B cell (primary cell): Measurements from ENCODE around the gene LIMS2. TPM values are rescaled to one million over a fixed set of nuclear protein-coding genes. Genes with fewer than 3 reads are reported as not detected.

Source experiments
- ATAC-seq: fragments of 200-7000 bp; cut with Tn5 transposase; one replicate; pipeline ENCODE4 v1.10.0; 2021; ENCODE audit warnings: low read depth, mild to moderate bottlenecking, moderate number of reproducible peaks, moderate library complexity
- CTCF ChIA-PET: fragments of 350-600 bp; sonication (Branson Sonifier 250); formaldehyde crosslinking; loops from one replicate; lab custom pipeline; 2021; ENCODE audit warnings: antibody characterized with exemption, inconsistent platforms; lab: Charles Lee
- POLR2A ChIA-PET: fragments of 350-600 bp; sonication (Branson Sonifier 250); formaldehyde crosslinking; loops from one replicate; lab custom pipeline; 2021; ENCODE audit warnings: antibody characterized with exemption; lab: Charles Lee
- DNase-seq: peaks from one replicate; pipeline ENCODE4 v3.0.0; 2013
- H2AFZ ChIP-seq: 2 replicates; pipeline ENCODE4 v1.6.1; 2012; ENCODE audit warnings: mild to moderate bottlenecking, low read depth, low read length; ENCODE audit not compliant: insufficient read depth, poor library complexity, severe bottlenecking
- H3K27ac ChIP-seq, 2 donors: 1 replicate in 1 of 2; 2 replicates in 1 of 2; pipeline ENCODE4 v1.5.1; 2012 to 2013; ENCODE audit warnings: low read length in 2 of 2, mild to moderate bottlenecking in 2 of 2, moderate library complexity in 1 of 2
- H3K27me3 ChIP-seq, 4 experiments: fragments of 200-600 bp in 1 of 4; sonication (generic) in 1 of 4; replicated peaks in 1 of 4; 1 replicate in 2 of 4; 2 replicates in 2 of 4; pipeline versions ENCODE4 v1.6.1 to v1.7.0; 2013 to 2016; ENCODE audit warnings: low read length in 3 of 4, mild to moderate bottlenecking in 2 of 4, mixed read lengths in 1 of 4, moderate library complexity in 1 of 4; ENCODE audit not compliant: insufficient read depth in 4 of 4, control insufficient read depth in 3 of 4; ENCODE audit errors: control extremely low read depth in 1 of 4
- H3K36me3 ChIP-seq, 2 experiments: replicated peaks in 1 of 2; 1 replicate in 1 of 2; 2 replicates in 1 of 2; pipeline versions ENCODE4 v1.6.1 to v1.7.1; 2013; ENCODE audit warnings: low read length in 1 of 2; ENCODE audit not compliant: insufficient read depth in 2 of 2, control insufficient read depth in 1 of 2; ENCODE audit errors: control extremely low read depth in 1 of 2, extremely low read depth in 1 of 2
- H3K4me1 ChIP-seq, 2 donors: fragments of 200-600 bp in 1 of 2; sonication (generic) in 1 of 2; 1 replicate in 1 of 2; 2 replicates in 1 of 2; pipeline versions ENCODE4 v1.5.1 to v1.6.1; 2013 to 2017; ENCODE audit warnings: low read length in 2 of 2; ENCODE audit not compliant: control insufficient read depth in 2 of 2, insufficient read depth in 2 of 2
- H3K4me2 ChIP-seq: replicated peaks from 2 replicates; pipeline ENCODE3; 2012; ENCODE audit warnings: mild to moderate bottlenecking, low read depth, low read length; ENCODE audit not compliant: poor library complexity, severe bottlenecking
- H3K4me3 ChIP-seq, 5 experiments: fragments of 200-600 bp in 1 of 5; sonication (generic) in 1 of 5; 1 replicate in 3 of 5; 2 replicates in 2 of 5; pipeline versions ENCODE4 v1.5.1 to v1.7.0; 2011 to 2016; ENCODE audit warnings: low read length in 4 of 5, mild to moderate bottlenecking in 4 of 5, low read depth in 2 of 5, control low read depth in 1 of 5, moderate library complexity in 1 of 5; ENCODE audit not compliant: insufficient read depth in 1 of 5; ENCODE audit errors: control extremely low read depth in 1 of 5, extremely low read depth in 1 of 5
- H3K79me2 ChIP-seq: fragments of 200-600 bp; sonication (generic); one replicate; pipeline ENCODE4 v1.6.0; 2016; ENCODE audit warnings: low read length; ENCODE audit not compliant: control insufficient read depth, insufficient read depth
- H3K9ac ChIP-seq: fragments of 200-600 bp; sonication (generic); 2 replicates; pipeline ENCODE4 v1.6.1; 2017; ENCODE audit warnings: mild to moderate bottlenecking, low read length, moderate library complexity
- H3K9me3 ChIP-seq, 3 donors: one replicate each; pipeline versions ENCODE4 v1.6.1 to v1.7.1; 2013; ENCODE audit warnings: low read length in 2 of 3; ENCODE audit not compliant: control insufficient read depth in 2 of 3, insufficient read depth in 1 of 3; ENCODE audit errors: control extremely low read depth in 1 of 3
- H4K20me1 ChIP-seq: 2 replicates; pipeline ENCODE4 v1.6.0; 2012; ENCODE audit warnings: mild to moderate bottlenecking, low read length; ENCODE audit not compliant: insufficient read depth, control insufficient read depth, poor library complexity, severe bottlenecking
- H3K27ac Mint-ChIP-seq: one replicate; pipeline ENCODE4 v1.8.0; 2021; ENCODE audit warnings: mixed read lengths
- H3K27me3 Mint-ChIP-seq: one replicate; pipeline ENCODE4 v1.8.0; 2021; ENCODE audit warnings: mixed read lengths
- H3K4me1 Mint-ChIP-seq: one replicate; pipeline ENCODE4 v1.8.0; 2021; ENCODE audit warnings: mixed read lengths
- H3K4me3 Mint-ChIP-seq: one replicate; pipeline ENCODE4 v1.8.0; 2021; ENCODE audit warnings: mixed read lengths
- H3K9me3 Mint-ChIP-seq: one replicate; pipeline ENCODE4 v1.8.0; 2022; ENCODE audit warnings: mixed read lengths; ENCODE audit not compliant: insufficient read depth
- CTCF ChIP-seq: fragments of 200-600 bp; IDR thresholded peaks from one replicate; pipeline ENCODE4 v1.8.0; 2022; ENCODE audit warnings: antibody characterized with exemption, mild to moderate bottlenecking
- EZH2 ChIP-seq: IDR thresholded peaks from 2 replicates; pipeline ENCODE4 v1.6.1; 2012; ENCODE audit warnings: borderline replicate concordance, low read depth, mild to moderate bottlenecking, moderate library complexity, low read length; ENCODE audit not compliant: insufficient read depth, poor library complexity, severe bottlenecking
- WGBS: methylation state at CpG from one replicate; pipeline ENCODE4 v1.1.5; 2013; ENCODE audit warnings: missing lambda C conversion rate; ENCODE audit not compliant: insufficient coverage; 5-methylcytosine and 5-hydroxymethylcytosine counted together
- intact Hi-C: fragments of 100-400 bp; cut with micrococcal nuclease; formaldehyde crosslinking; loops from one replicate; pipeline ENCODE4 v1.10.0; 2022
- polyA plus RNA-seq: library from polyadenylated mRNA; depleted of rRNA; stranded (reverse); fragments of >200 nt; gene quantifications from 2 replicates; pipeline ENCODE4 v1.2.3, GENCODE V29; 2012
- total RNA-seq, 2 donors: library from RNA; stranded (reverse); fragments of 120-200 nt in 1 of 2; gene quantifications; 1 replicate in 1 of 2; 2 replicates in 1 of 2; pipeline versions ENCODE4 v1.2.3 to v1.2.4, GENCODE V29; 2013 to 2022

Gene LIMS2
- total and polyA plus RNA-seq, 2 donors (not counting 1 experiment from before 2014, with no cell fraction given) = 6.7 to 32.2 TPM

GRCh38 chr2:127651381-127651809, 23.9 kb downstream of the LIMS2 start:
- peak overlapping the region; percentile 53 for H3K27ac Mint-ChIP-seq

More at GRCh38 chr2:127651381-127651809, 23.9 kb downstream of the LIMS2 start:
- Mint-ChIP-seq H3K4me1 (peaks cover 64% of the 10 kb centered on the region), H3K27me3 (no peaks in the 10 kb centered on the region), H3K9me3 (no peaks in the 10 kb centered on the region), H3K4me3 (peak overlapping the region; percentile 23)
- no peaks in the 10 kb centered on the region for H3K36me3 ChIP-seq
- TF ChIP-seq EZH2 (no peak), CTCF (no peak)
- no peak for DNase-seq
- ChIA-PET POLR2A (no interaction called here), CTCF (interaction anchor here (1.4 to 19.3 kb wide), 4 partner anchors 14 to 160 kb away, joined by 3 to 553 read pairs (median 29); no protein-coding TSS in a partner anchor)
- ATAC-seq = no peak
- peak overlapping the region; percentile 16 for H2AFZ ChIP-seq
- intact Hi-C loops = no loop called here
- H3K4me3 ChIP-seq = no peak overlapping the region
- H4K20me1 ChIP-seq = no peaks in the 10 kb centered on the region
- 94% methylated on average over 28 of the region's 29 CpGs for WGBS
- H3K9ac ChIP-seq = no peak overlapping the region
- H3K27ac ChIP-seq = no peak overlapping the region
- H3K4me1 ChIP-seq = peaks cover 30 to 64% of the 10 kb centered on the region in 2 donors
- no peaks in the 10 kb centered on the region for H3K27me3 ChIP-seq
- H3K4me2 ChIP-seq = peak overlapping the region; percentile 15
- H3K79me2 ChIP-seq = no peaks in the 10 kb centered on the region
- peaks cover 0 to 8% (median 0%) of the 10 kb centered on the region in 3 donors for H3K9me3 ChIP-seq
